ENCODE measurements around the gene LAGE3.
"Not testable (repeated sequence)": the region's sequence is repeated elsewhere in the genome, so short reads cannot be mapped to it uniquely, and the experiment has no call there.

GRCh38 chrX:154501423-154501822, 22.3 kb upstream of the LAGE3 start:
- not testable (repeated sequence) for TF ChIP-seq CTCF, POLR2A (IDR thresholded peaks at IDR 0.05)
